ENCODE data around the gene ATPAF1.
A peak's percentile ranks its signal among the peaks of the same experiment; 100 is the strongest.

GRCh38 chr1:46622344-46622743, 45.8 kb downstream of the ATPAF1 start:
- TF ChIP-seq CTCF (IDR thresholded peaks at IDR 0.05) (peak in 5 of 7 experiments; percentile 50 to 57 (median 53)), POLR2AphosphoS5 (IDR thresholded peaks at IDR 0.05) (no peak), POLR2A (IDR thresholded peaks at IDR 0.05) (no peak)

Data from stomach (tissue), 4 donors.